OCI-LY3 (cell line): ENCODE measurements around the gene ACSM6.

Source experiments
- EZH2phosphoT487 ChIP-seq: fragments of 200-600 bp; shearing (Covaris generic); IDR thresholded peaks from 2 replicates; pipeline ENCODE4 v1.6.1; 2018; ENCODE audit warnings: antibody characterized with exemption, mixed run types, low read depth
- TF ChIP-seq, protein P1 (sequence below): fragments of 200-600, 300-600 bp; sonication (generic); IDR thresholded peaks from 2 replicates; pipeline ENCODE4 v1.5.1; 2014; ENCODE audit warnings: antibody characterized with exemption, low read length, low read depth

DNA sequence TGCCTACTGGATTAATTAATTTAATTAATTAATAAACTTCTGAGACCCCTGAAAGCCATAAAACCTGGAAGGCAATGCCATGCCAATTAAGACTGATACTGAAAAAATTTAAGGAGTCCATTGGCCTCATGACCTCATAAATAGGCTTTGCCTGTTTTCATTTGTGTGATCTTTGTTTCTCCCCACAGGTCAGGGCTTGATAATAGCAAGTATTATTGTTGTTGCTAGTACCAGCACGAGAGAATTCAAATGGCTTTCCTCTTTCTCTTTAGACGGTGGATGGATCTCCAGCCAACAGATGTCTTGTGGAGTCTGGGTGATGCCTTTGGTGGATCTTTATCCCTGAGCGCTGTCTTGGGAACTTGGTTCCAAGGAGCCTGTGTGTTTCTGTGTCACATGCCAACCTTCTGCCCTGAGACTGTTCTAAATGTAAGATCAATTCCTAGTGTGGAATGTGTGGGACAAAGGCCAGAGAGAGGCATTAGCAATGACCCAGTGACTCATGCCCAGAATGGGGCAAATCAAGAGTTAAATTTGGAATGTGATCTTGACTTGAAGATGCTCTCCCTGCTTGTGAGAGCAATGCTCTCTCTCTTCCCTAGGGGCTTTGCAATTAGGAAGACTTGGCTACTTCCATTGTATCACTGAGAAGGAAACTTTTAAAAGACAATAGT, 17.7 kb downstream of the ACSM6 start:
- TF ChIP-seq, protein P1, sequence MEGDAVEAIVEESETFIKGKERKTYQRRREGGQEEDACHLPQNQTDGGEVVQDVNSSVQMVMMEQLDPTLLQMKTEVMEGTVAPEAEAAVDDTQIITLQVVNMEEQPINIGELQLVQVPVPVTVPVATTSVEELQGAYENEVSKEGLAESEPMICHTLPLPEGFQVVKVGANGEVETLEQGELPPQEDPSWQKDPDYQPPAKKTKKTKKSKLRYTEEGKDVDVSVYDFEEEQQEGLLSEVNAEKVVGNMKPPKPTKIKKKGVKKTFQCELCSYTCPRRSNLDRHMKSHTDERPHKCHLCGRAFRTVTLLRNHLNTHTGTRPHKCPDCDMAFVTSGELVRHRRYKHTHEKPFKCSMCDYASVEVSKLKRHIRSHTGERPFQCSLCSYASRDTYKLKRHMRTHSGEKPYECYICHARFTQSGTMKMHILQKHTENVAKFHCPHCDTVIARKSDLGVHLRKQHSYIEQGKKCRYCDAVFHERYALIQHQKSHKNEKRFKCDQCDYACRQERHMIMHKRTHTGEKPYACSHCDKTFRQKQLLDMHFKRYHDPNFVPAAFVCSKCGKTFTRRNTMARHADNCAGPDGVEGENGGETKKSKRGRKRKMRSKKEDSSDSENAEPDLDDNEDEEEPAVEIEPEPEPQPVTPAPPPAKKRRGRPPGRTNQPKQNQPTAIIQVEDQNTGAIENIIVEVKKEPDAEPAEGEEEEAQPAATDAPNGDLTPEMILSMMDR: no peak
- TF ChIP-seq EZH2phosphoT487: no peak
